Upper lobe of left lung (tissue), 6 donors: ENCODE measurements around the gene GOT1. TPM values are rescaled to one million over a fixed set of nuclear protein-coding genes. Genes with fewer than 3 reads are reported as not detected.

ENCODE experiments used
- ATAC-seq, 2 donors: fragments of 200-7000 bp; cut with Tn5 transposase; one replicate each; pipeline ENCODE4 v1.9.1; 2022; ENCODE audit warnings: mild to moderate bottlenecking in 2 of 2, moderate library complexity in 2 of 2; ENCODE audit not compliant: low FRiP score in 2 of 2
- DNase-seq, 2 donors: peaks; one replicate each; pipeline ENCODE4 v3.0.0-alpha.2; 2019 to 2020
- H3K27ac ChIP-seq, 4 donors: fragments of 200-600 bp; sonication (generic); one replicate each; pipeline ENCODE4 v1.5.1; 2016 to 2019
- H3K27me3 ChIP-seq, 4 donors: fragments of 200-600 bp; sonication (generic); one replicate each; pipeline ENCODE4 v1.5.1; 2017 to 2019
- H3K36me3 ChIP-seq, 4 donors: fragments of 200-600 bp; sonication (generic); one replicate each; pipeline ENCODE4 v1.5.1; 2016 to 2019
- H3K4me1 ChIP-seq, 4 donors: fragments of 200-600 bp; sonication (generic); one replicate each; pipeline ENCODE4 v1.5.1; 2018 to 2019
- H3K4me3 ChIP-seq, 4 donors: fragments of 200-600 bp; sonication (generic); one replicate each; pipeline ENCODE4 v1.5.1; 2017 to 2019; ENCODE audit warnings: mild to moderate bottlenecking in 2 of 4, moderate library complexity in 1 of 4
- H3K9me3 ChIP-seq, 4 donors: fragments of 200-600 bp; sonication (generic); one replicate each; pipeline ENCODE4 v1.5.1; 2018 to 2019
- EP300 ChIP-seq, 4 donors: sonication (generic); formaldehyde crosslinking; IDR thresholded peaks; one replicate each; pipeline ENCODE4 v1.5.1; 2017; ENCODE audit warnings: antibody characterized with exemption in 4 of 4, control low read depth in 2 of 4
- POLR2A ChIP-seq, 4 donors: fragments of 450-650 bp; IDR thresholded peaks; one replicate each; pipeline ENCODE4 v1.5.1; 2016 to 2017; ENCODE audit warnings: antibody characterized with exemption in 4 of 4, mild to moderate bottlenecking in 2 of 4
- POLR2AphosphoS5 ChIP-seq, 2 donors: sonication (generic); formaldehyde crosslinking; IDR thresholded peaks; one replicate each; pipeline ENCODE4 v1.5.1; 2017; ENCODE audit warnings: antibody characterized with exemption in 2 of 2
- WGBS, 2 donors: methylation state at CpG; one replicate each; pipeline ENCODE4 v1.1.5; 2017 to 2018; 5-methylcytosine and 5-hydroxymethylcytosine counted together
- total RNA-seq, 6 donors: library from RNA; depleted of rRNA in 4 of 6; stranded (reverse); fragments of >200 nt in 4 of 6; gene quantifications; one replicate each; pipeline versions ENCODE4 v1.1.0 to v1.2.1, GENCODE V29; 2016 to 2021
- TF ChIP-seq, protein P1 (sequence below), 6 experiments: fragments of 450-650 bp in 4 of 6; fragments of 200-600 bp in 2 of 6; sonication (generic) in 2 of 6; IDR thresholded peaks; one replicate each; pipeline ENCODE4 v1.5.1; 2016 to 2019; ENCODE audit warnings: antibody characterized with exemption in 6 of 6
- donor health status: DM: no; HTN: no; CAD: no; lungs with moderate emphysema.
- donor health status: DM: no; HTN: yes; CAD: no; lungs with severe emphysema.

Gene GOT1
- total RNA-seq, 6 donors from 2014 or later, result 13.1 to 46.8 (median 25.7) TPM

GRCh38 chr10:99393683-99394082 lies 36.7 kb downstream of the GOT1 start:
- WGBS, 2 donors, result 83 to 89% methylated on average over 5 of the region's 5 CpGs
- H3K27ac ChIP-seq, result no peak overlapping the region
- peak in 1 of 2 donors; percentile 30 for DNase-seq
- H3K27me3 ChIP-seq, result no peaks in the 10 kb centered on the region
- H3K4me1 ChIP-seq, result peaks cover 0 to 15% (median 7%) of the 10 kb centered on the region in 4 donors
- H3K36me3 ChIP-seq, result peaks cover 0 to 21% (median 14%) of the 10 kb centered on the region in 4 donors
- H3K9me3 ChIP-seq, result no peaks in the 10 kb centered on the region
- no peak for ATAC-seq
- TF ChIP-seq POLR2A (IDR thresholded peaks at IDR 0.05) (no peak), POLR2AphosphoS5 (IDR thresholded peaks at IDR 0.05) (no peak), EP300 (IDR thresholded peaks at IDR 0.05) (no peak)
- TF ChIP-seq, protein P1, sequence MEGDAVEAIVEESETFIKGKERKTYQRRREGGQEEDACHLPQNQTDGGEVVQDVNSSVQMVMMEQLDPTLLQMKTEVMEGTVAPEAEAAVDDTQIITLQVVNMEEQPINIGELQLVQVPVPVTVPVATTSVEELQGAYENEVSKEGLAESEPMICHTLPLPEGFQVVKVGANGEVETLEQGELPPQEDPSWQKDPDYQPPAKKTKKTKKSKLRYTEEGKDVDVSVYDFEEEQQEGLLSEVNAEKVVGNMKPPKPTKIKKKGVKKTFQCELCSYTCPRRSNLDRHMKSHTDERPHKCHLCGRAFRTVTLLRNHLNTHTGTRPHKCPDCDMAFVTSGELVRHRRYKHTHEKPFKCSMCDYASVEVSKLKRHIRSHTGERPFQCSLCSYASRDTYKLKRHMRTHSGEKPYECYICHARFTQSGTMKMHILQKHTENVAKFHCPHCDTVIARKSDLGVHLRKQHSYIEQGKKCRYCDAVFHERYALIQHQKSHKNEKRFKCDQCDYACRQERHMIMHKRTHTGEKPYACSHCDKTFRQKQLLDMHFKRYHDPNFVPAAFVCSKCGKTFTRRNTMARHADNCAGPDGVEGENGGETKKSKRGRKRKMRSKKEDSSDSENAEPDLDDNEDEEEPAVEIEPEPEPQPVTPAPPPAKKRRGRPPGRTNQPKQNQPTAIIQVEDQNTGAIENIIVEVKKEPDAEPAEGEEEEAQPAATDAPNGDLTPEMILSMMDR (IDR thresholded peaks at IDR 0.05), result no peak
- no peak overlapping the region for H3K4me3 ChIP-seq

- no peak for TF ChIP-seq POLR2A (IDR thresholded peaks at IDR 0.05)
- TF ChIP-seq, protein P1 (IDR thresholded peaks at IDR 0.05), result no peak
- TF ChIP-seq EP300 (IDR thresholded peaks at IDR 0.05), result no peak
- no peak for TF ChIP-seq POLR2AphosphoS5 (IDR thresholded peaks at IDR 0.05)
- Histone ChIP-seq H3K36me3 (peaks cover 0 to 14% (median 8%) of the 10 kb centered on the region in 4 donors), H3K4me1 (peaks cover 0 to 15% (median 7%) of the 10 kb centered on the region in 4 donors), H3K9me3 (no peaks in the 10 kb centered on the region), H3K4me3 (no peak overlapping the region), H3K27ac (no peak overlapping the region), H3K27me3 (no peaks in the 10 kb centered on the region)
- WGBS, 2 donors, result 61 to 73% methylated on average over 2 of the region's 2 CpGs
- no peak for ATAC-seq
- DNase-seq, result no peak
Observed at GRCh38 chr10:99393036-99393435, 37.4 kb downstream of the GOT1 start.

- Histone ChIP-seq H3K4me3 (no peak overlapping the region), H3K9me3 (no peaks in the 10 kb centered on the region), H3K27me3 (no peaks in the 10 kb centered on the region), H3K27ac (no peak overlapping the region), H3K36me3 (no peaks in the 10 kb centered on the region), H3K4me1 (peaks cover 0 to 15% (median 7%) of the 10 kb centered on the region in 4 donors)
- DNase-seq (no peak), ATAC-seq (no peak)
- no peak for TF ChIP-seq POLR2A (IDR thresholded peaks at IDR 0.05)
- no peak for TF ChIP-seq POLR2AphosphoS5 (IDR thresholded peaks at IDR 0.05)
- TF ChIP-seq, protein P1 (IDR thresholded peaks at IDR 0.05), result no peak
- no peak for TF ChIP-seq EP300 (IDR thresholded peaks at IDR 0.05)
- 85 to 100% methylated on average over 2 of the region's 2 CpGs for WGBS, 2 donors
Observed at GRCh38 chr10:99391346-99391745, 39.1 kb downstream of the GOT1 start.

GRCh38 chr10:99389729-99390480 lies 40.5 kb downstream of the GOT1 start:
- DNase-seq (no peak), ATAC-seq (no peak)
- Histone ChIP-seq H3K27ac (no peak overlapping the region), H3K4me1 (peaks cover 0 to 7% (median 3%) of the 10 kb centered on the region in 4 donors), H3K9me3 (no peaks in the 10 kb centered on the region), H3K4me3 (no peak overlapping the region), H3K27me3 (no peaks in the 10 kb centered on the region), H3K36me3 (no peaks in the 10 kb centered on the region)
- TF ChIP-seq POLR2A (IDR thresholded peaks at IDR 0.05) (no peak), EP300 (IDR thresholded peaks at IDR 0.05) (no peak), POLR2AphosphoS5 (IDR thresholded peaks at IDR 0.05) (no peak)
- TF ChIP-seq, protein P1 (IDR thresholded peaks at IDR 0.05), result no peak
- 72 to 82% methylated on average over 9 of the region's 9 CpGs for WGBS, 2 donors
